ENCODE data around the gene OPA1. TPM values are rescaled to one million over a fixed set of nuclear protein-coding genes. Genes with fewer than 3 reads are reported as not detected.

The OPA1 gene
- total and polyA plus RNA-seq, 2 experiments from 2014 or later, result 24.9 to 89.9 TPM

GRCh38 chr3:193563426-193563825, 29.6 kb upstream of the OPA1 start:
- Histone ChIP-seq H3K4me3 (no peak overlapping the region), H2AFZ (peak overlapping the region; percentile 74; the same call in 1 of the 2 replicates), H3K4me1 (ENCODE audit: insufficient read depth) (no peaks in the 10 kb centered on the region), H4K20me1 (replicated peaks; ENCODE audit: insufficient read depth) (no peaks in the 10 kb centered on the region), H3K9me2 (ENCODE audit: insufficient read depth) (no peaks in the 10 kb centered on the region), H3K36me3 (ENCODE audit: insufficient read depth) (no peaks in the 10 kb centered on the region), H3F3A (replicated peaks; ENCODE audit: low read depth) (no peaks in the 10 kb centered on the region), H3K4me2 (no peak overlapping the region), H3K27me3 (ENCODE audit: insufficient read depth) (no peaks in the 10 kb centered on the region), H3K27ac (ENCODE audit: low read depth) (no peak overlapping the region), H3K79me2 (replicated peaks; ENCODE audit: insufficient read depth) (no peaks in the 10 kb centered on the region)
- H3K9me3 Mint-ChIP-seq, result no peaks in the 10 kb centered on the region
- peaks cover 5% of the 10 kb centered on the region for H3K27me3 Mint-ChIP-seq (ENCODE audit: insufficient read depth, low read depth, poor library complexity)
- no peaks in the 10 kb centered on the region for H3K36me3 Mint-ChIP-seq (ENCODE audit: low read depth)
- H3K27ac Mint-ChIP-seq, result no peak overlapping the region
- DNase-seq (ENCODE audit: low spot score) (no peak), ATAC-seq (no peak)
- TF ChIP-seq CTCF (conservative IDR thresholded peaks at IDR 0.05; ENCODE audit: low read depth in 2 of 2), result no peak
- TF ChIP-seq POLR2AphosphoS5 (IDR thresholded peaks at IDR 0.05; ENCODE audit: low read depth), result no peak
- TF ChIP-seq STAT1 (IDR thresholded peaks at IDR 0.05; ENCODE audit: unreplicated experiment), result no peak
- TF ChIP-seq CREB1 (CRISPR knock-in tag; IDR thresholded peaks at IDR 0.05; ENCODE audit: low read depth), result no peak
- TF ChIP-seq REST (IDR thresholded peaks at IDR 0.05; ENCODE audit: unreplicated experiment), result no peak
- TF ChIP-seq EZH2 (IDR thresholded peaks at IDR 0.05; ENCODE audit: low read depth, unreplicated experiment), result no peak
- no peak for TF ChIP-seq EZH2phosphoT487 (IDR thresholded peaks at IDR 0.05; ENCODE audit: unreplicated experiment)
- no peak for TF ChIP-seq ZNF462 (CRISPR knock-in tag; IDR thresholded peaks at IDR 0.05)
- no peak for TF ChIP-seq JUNB (IDR thresholded peaks at IDR 0.05; ENCODE audit: unreplicated experiment)
- no peak for TF ChIP-seq ETS1 (IDR thresholded peaks at IDR 0.05)
- H3K4me3 Mint-ChIP-seq, result no peak overlapping the region
- no peaks in the 10 kb centered on the region for H3K4me1 Mint-ChIP-seq

All from GM23338 (cell line).